K562 (cell line): Measurements from ENCODE around the gene CLK3. TPM values are rescaled to one million over a fixed set of nuclear protein-coding genes. Genes with fewer than 3 reads are reported as not detected.

ENCODE experiments used
- CAMTA2 ChIP-seq: fragments of 250-450 bp; sonication (Bioruptor Pico); conservative IDR thresholded peaks from 2 replicates; pipeline ENCODE4 v1.5.1; 2022
- CHD1 ChIP-seq: fragments of 200-600 bp; sonication (generic); IDR thresholded peaks from one replicate; pipeline ENCODE4 v1.6.1; 2012; ENCODE audit warnings: mild to moderate bottlenecking, moderate library complexity, low read length, inconsistent platforms
- E2F6 ChIP-seq, 2 experiments: IDR thresholded peaks; 2 replicates each; pipeline ENCODE4 v1.6.1; 2011; ENCODE audit warnings: borderline replicate concordance in 1 of 2, control low read depth in 1 of 2, low read depth in 1 of 2, low read length in 1 of 2, mild to moderate bottlenecking in 1 of 2, mixed read lengths in 1 of 2, moderate library complexity in 1 of 2; ENCODE audit not compliant: insufficient read depth in 1 of 2, insufficient read length in 1 of 2, poor library complexity in 1 of 2, severe bottlenecking in 1 of 2; ENCODE audit errors: extremely low read depth in 1 of 2
- MAFG ChIP-seq: fragments of 450-650 bp; conservative IDR thresholded peaks from 2 replicates; pipeline ENCODE4 v1.6.1; 2016; ENCODE audit warnings: missing genetic modification characterization, missing compliant biosample characterization
- MTA3 ChIP-seq: fragments of 450-650 bp; formaldehyde crosslinking; IDR thresholded peaks from 2 replicates; pipeline ENCODE4 v1.6.1; 2017; ENCODE audit warnings: mild to moderate bottlenecking, borderline replicate concordance
- NRF1 ChIP-seq, 2 experiments: fragments of 450-650 bp; IDR thresholded peaks in 1 of 2; conservative IDR thresholded peaks in 1 of 2; 2 replicates each; pipeline ENCODE4 v1.6.1; 2014; ENCODE audit warnings: mild to moderate bottlenecking in 2 of 2
- POLR2A ChIP-seq: fragments of 450-650 bp; conservative IDR thresholded peaks from 2 replicates; pipeline ENCODE4 v1.6.1; 2016
- POLR2H ChIP-seq: IDR thresholded peaks from 2 replicates; pipeline ENCODE4 v1.6.1; 2016; ENCODE audit warnings: missing genetic modification characterization, low read depth, mild to moderate bottlenecking, control low read depth, missing compliant biosample characterization, moderate library complexity
- POLR3G ChIP-seq: IDR thresholded peaks from 2 replicates; pipeline ENCODE4 v1.6.1; 2011; ENCODE audit not compliant: insufficient read length, insufficient replicate concordance; ENCODE audit errors: extremely low read depth
- REST ChIP-seq, 2 experiments: fragments of 450-650 bp; formaldehyde crosslinking in 1 of 2; IDR thresholded peaks; 2 replicates each; pipeline versions ENCODE4 v1.4.0 to v1.6.1; 2014 to 2020; ENCODE audit warnings: mild to moderate bottlenecking in 2 of 2, borderline replicate concordance in 1 of 2, low read depth in 1 of 2
- YY1 ChIP-seq, 3 experiments: IDR thresholded peaks; 2 replicates each; pipeline ENCODE4 v1.6.1; 2011; ENCODE audit warnings: low read length in 2 of 3, mild to moderate bottlenecking in 2 of 3, moderate library complexity in 2 of 3, borderline replicate concordance in 1 of 3, control low read depth in 1 of 3, low read depth in 1 of 3; ENCODE audit not compliant: insufficient read depth in 3 of 3, insufficient replicate concordance in 2 of 3, control insufficient read depth in 1 of 3, insufficient read length in 1 of 3; ENCODE audit errors: extremely low read depth in 1 of 3
- ZNF316 ChIP-seq: fragments of 450-650 bp; IDR thresholded peaks from 2 replicates; pipeline ENCODE4 v1.6.1; 2016
- ZNF75A ChIP-seq: fragments of 450-650 bp; formaldehyde crosslinking; IDR thresholded peaks from 2 replicates; pipeline ENCODE4 v1.4.0; 2020; ENCODE audit warnings: mild to moderate bottlenecking
- ZNF778 ChIP-seq: fragments of 450-650 bp; formaldehyde crosslinking; IDR thresholded peaks from 2 replicates; pipeline ENCODE4 v1.4.0; 2020; ENCODE audit warnings: mild to moderate bottlenecking, moderate library complexity
- ZSCAN32 ChIP-seq: fragments of 450-650 bp; formaldehyde crosslinking; IDR thresholded peaks from 2 replicates; pipeline ENCODE4 v1.4.0; 2020; ENCODE audit warnings: mild to moderate bottlenecking, moderate library complexity
- polyA plus RNA-seq, 8 experiments: library from polyadenylated mRNA; depleted of rRNA in 4 of 8; stranded (reverse) in 5 of 8; unstranded in 3 of 8; fragments of >200 nt; fragmentation: Nextera tagmentation in 2 of 8; fragmentation: Illumina TruSeq in 1 of 8; extraction: Ambion mirVana in 2 of 8; extraction: Trizol in 1 of 8; gene quantifications; 2 replicates each; pipeline versions ENCODE4 v1.2.1 to v1.2.3, GENCODE V29; 2011 to 2014; ENCODE audit warnings: inconsistent platforms in 1 of 8, missing spikeins in 1 of 8
- total RNA-seq, 7 experiments: library from RNA; depleted of rRNA in 6 of 7; stranded (reverse); fragments of >200 nt in 6 of 7; fragmentation: Illumina TruSeq in 2 of 7; extraction: Trizol in 2 of 7; gene quantifications; 2 replicates each; pipeline versions ENCODE4 v1.2.1 to v1.2.3, GENCODE V29; 2011 to 2021; ENCODE audit warnings: low replicate concordance in 1 of 7
- TF ChIP-seq, protein P1 (sequence below): fragments of 200-800 bp; sonication (Bioruptor generic); IDR thresholded peaks from 2 replicates; pipeline ENCODE4 v1.6.1; 2017; ENCODE audit warnings: missing genetic modification characterization, missing compliant biosample characterization

CLK3 gene
- total and polyA plus RNA-seq, 9 of the 15 experiments (the other 6 are each of a cell fraction or from before 2014, with no cell fraction given), result 1.2 to 95.2 (median 51.7) TPM

DNA sequence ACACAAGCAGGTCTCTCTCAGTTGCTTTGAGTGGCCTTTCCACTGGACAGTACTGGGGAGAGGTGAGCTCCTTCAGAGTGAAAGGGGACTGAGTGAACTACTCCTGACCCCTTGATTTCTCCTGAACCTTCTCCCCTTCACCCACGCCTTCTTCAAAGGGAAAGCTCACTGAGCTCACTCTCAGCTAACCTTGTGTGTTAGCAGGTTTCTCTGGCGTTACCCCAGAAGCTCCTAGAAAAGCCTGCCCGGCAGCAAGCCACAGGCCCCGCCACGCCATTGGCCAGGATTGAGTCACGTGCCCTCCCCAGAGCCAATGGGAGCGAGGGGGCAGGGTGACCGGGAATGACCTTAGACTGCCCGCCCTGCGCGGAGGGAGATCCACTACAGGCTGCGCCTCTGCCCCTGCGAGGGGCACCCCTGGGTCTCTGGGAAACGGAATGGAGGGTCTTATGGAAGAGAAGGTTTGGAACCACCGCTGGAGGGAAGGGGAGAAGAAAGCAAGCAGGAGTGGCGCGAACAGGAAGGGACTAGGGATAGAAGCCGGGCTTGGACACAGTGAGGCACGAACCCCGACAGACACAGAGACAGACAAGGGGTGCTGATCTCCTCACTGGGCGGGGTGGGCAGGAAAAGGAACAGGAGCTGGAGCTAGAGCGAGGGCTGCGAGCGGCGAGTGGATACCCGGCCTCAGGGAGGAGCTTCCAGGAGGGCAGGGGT lies 17.4 kb upstream of the CLK3 start (continued):
- peak; percentile 84; the same call in 1 of the 2 replicates for TF ChIP-seq MTA3
- peak; percentile 81 for TF ChIP-seq POLR2H
- peak; percentile 94 for TF ChIP-seq POLR2A
- no peak for TF ChIP-seq YY1 (IDR thresholded peaks at IDR 0.05; ENCODE audit: borderline replicate concordance in 1 of 3, control insufficient read depth in 1 of 3, extremely low read depth in 1 of 3, insufficient read depth in 3 of 3, insufficient read length in 1 of 3, insufficient replicate concordance in 2 of 3, low read depth in 1 of 3, low read length in 2 of 3)
- peak; percentile 67 to 77 for TF ChIP-seq E2F6 (IDR thresholded peaks at IDR 0.05; ENCODE audit: borderline replicate concordance in 1 of 2, extremely low read depth in 1 of 2, insufficient read depth in 1 of 2, insufficient read length in 1 of 2, low read depth in 1 of 2, low read length in 1 of 2, poor library complexity in 1 of 2, severe bottlenecking in 1 of 2)
- no peak for TF ChIP-seq ZNF75A (CRISPR knock-in tag)
- peak; percentile 93 for TF ChIP-seq REST (IDR thresholded peaks at IDR 0.05; ENCODE audit: borderline replicate concordance)
- TF ChIP-seq REST (CRISPR knock-in tag; IDR thresholded peaks at IDR 0.05; ENCODE audit: low read depth), result no peak
- TF ChIP-seq ZNF316, result no peak
- no peak for TF ChIP-seq POLR3G
- peak; percentile 85 to 88 for TF ChIP-seq NRF1 (conservative IDR thresholded peaks at IDR 0.05 in 1 of 2, IDR thresholded peaks at IDR 0.05 in 1 of 2)
- TF ChIP-seq MAFG (tag), result no peak
- 0 out of 2 replicates have a peak, but pooled peaks have one; percentile 15 for TF ChIP-seq ZSCAN32
- no peak for TF ChIP-seq CAMTA2
- TF ChIP-seq, protein P1, sequence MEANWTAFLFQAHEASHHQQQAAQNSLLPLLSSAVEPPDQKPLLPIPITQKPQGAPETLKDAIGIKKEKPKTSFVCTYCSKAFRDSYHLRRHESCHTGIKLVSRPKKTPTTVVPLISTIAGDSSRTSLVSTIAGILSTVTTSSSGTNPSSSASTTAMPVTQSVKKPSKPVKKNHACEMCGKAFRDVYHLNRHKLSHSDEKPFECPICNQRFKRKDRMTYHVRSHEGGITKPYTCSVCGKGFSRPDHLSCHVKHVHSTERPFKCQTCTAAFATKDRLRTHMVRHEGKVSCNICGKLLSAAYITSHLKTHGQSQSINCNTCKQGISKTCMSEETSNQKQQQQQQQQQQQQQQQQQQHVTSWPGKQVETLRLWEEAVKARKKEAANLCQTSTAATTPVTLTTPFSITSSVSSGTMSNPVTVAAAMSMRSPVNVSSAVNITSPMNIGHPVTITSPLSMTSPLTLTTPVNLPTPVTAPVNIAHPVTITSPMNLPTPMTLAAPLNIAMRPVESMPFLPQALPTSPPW (CRISPR knock-in tag), result peak; percentile 62; the same call in 1 of the 2 replicates
- TF ChIP-seq CHD1, result no peak
- no peak for TF ChIP-seq ZNF778 (CRISPR knock-in tag)
